Inflammatory macrophage treated with lipopolysaccharide for 1 hour (primary cell): Measurements from ENCODE around the gene WDR1.

ENCODE experiments used
- DNase-seq, 2 donors: peaks; one replicate each; pipeline ENCODE4 v3.0.0-alpha.2; 2020 to 2022

WDR1 gene

GRCh38 chr4:10116569-10117358 is at the start of gene WDR1:
Gene WDR1, minus strand, starts transcription at chr4:10116799. Its CDS starts 133 bp downstream, at chr4:10116666.
- DNase-seq, result peak; percentile 95 to 96

GRCh38 chr4:10164877-10165283 is 48.3 kb upstream of the WDR1 start:
- DNase-seq, result peak in 1 of 2 donors; percentile 54

GRCh38 chr4:10163296-10163695 is 46.7 kb upstream of the WDR1 start:
- no peak for DNase-seq

- no peak for DNase-seq
These were observed 45.9 kb upstream of the WDR1 start for GRCh38 chr4:10162341-10163000.

GRCh38 chr4:10161840-10162239 is 45.2 kb upstream of the WDR1 start:
- no peak for DNase-seq

GRCh38 chr4:10161146-10161545 is 44.5 kb upstream of the WDR1 start:
- DNase-seq, result no peak

GRCh38 chr4:10160281-10160856 is 43.8 kb upstream of the WDR1 start:
- DNase-seq, result peak in 1 of 2 donors; percentile 13

- no peak for DNase-seq
These were observed 43.1 kb upstream of the WDR1 start for GRCh38 chr4:10159671-10160070.

- no peak for DNase-seq
These were observed 41.8 kb upstream of the WDR1 start for GRCh38 chr4:10158333-10158942.

- peak; percentile 38 to 72 for DNase-seq
These were observed 41.1 kb upstream of the WDR1 start for GRCh38 chr4:10157478-10158332.

GRCh38 chr4:10154241-10154640 is 37.6 kb upstream of the WDR1 start:
- no peak for DNase-seq

- no peak for DNase-seq
These were observed 36.6 kb upstream of the WDR1 start for GRCh38 chr4:10153161-10153560.

- no peak for DNase-seq
These were observed 34.6 kb upstream of the WDR1 start for GRCh38 chr4:10151182-10151581.

GRCh38 chr4:10144966-10145365 is 28.4 kb upstream of the WDR1 start:
- no peak for DNase-seq

- DNase-seq, result no peak
These were observed 27.9 kb upstream of the WDR1 start for GRCh38 chr4:10144479-10144878.

- DNase-seq, result no peak
These were observed 26.6 kb upstream of the WDR1 start for GRCh38 chr4:10143171-10143570.

GRCh38 chr4:10140866-10141759 is 24.5 kb upstream of the WDR1 start:
- no peak for DNase-seq

GRCh38 chr4:10139518-10139917 is 22.9 kb upstream of the WDR1 start:
- no peak for DNase-seq

GRCh38 chr4:10135260-10135659 is 18.7 kb upstream of the WDR1 start:
- no peak for DNase-seq

GRCh38 chr4:10134141-10134540 is 17.5 kb upstream of the WDR1 start:
- DNase-seq, result no peak

GRCh38 chr4:10131202-10131601 is 14.6 kb upstream of the WDR1 start:
- no peak for DNase-seq
